ENCODE results near the gene LCMT2. TPM values are rescaled to one million over a fixed set of nuclear protein-coding genes. Genes with fewer than 3 reads are reported as not detected.

Gene LCMT2, protein sequence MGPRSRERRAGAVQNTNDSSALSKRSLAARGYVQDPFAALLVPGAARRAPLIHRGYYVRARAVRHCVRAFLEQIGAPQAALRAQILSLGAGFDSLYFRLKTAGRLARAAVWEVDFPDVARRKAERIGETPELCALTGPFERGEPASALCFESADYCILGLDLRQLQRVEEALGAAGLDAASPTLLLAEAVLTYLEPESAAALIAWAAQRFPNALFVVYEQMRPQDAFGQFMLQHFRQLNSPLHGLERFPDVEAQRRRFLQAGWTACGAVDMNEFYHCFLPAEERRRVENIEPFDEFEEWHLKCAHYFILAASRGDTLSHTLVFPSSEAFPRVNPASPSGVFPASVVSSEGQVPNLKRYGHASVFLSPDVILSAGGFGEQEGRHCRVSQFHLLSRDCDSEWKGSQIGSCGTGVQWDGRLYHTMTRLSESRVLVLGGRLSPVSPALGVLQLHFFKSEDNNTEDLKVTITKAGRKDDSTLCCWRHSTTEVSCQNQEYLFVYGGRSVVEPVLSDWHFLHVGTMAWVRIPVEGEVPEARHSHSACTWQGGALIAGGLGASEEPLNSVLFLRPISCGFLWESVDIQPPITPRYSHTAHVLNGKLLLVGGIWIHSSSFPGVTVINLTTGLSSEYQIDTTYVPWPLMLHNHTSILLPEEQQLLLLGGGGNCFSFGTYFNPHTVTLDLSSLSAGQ
- polyA plus RNA-seq (ENCODE audit: insufficient read length): 5.0 TPM

DNA sequence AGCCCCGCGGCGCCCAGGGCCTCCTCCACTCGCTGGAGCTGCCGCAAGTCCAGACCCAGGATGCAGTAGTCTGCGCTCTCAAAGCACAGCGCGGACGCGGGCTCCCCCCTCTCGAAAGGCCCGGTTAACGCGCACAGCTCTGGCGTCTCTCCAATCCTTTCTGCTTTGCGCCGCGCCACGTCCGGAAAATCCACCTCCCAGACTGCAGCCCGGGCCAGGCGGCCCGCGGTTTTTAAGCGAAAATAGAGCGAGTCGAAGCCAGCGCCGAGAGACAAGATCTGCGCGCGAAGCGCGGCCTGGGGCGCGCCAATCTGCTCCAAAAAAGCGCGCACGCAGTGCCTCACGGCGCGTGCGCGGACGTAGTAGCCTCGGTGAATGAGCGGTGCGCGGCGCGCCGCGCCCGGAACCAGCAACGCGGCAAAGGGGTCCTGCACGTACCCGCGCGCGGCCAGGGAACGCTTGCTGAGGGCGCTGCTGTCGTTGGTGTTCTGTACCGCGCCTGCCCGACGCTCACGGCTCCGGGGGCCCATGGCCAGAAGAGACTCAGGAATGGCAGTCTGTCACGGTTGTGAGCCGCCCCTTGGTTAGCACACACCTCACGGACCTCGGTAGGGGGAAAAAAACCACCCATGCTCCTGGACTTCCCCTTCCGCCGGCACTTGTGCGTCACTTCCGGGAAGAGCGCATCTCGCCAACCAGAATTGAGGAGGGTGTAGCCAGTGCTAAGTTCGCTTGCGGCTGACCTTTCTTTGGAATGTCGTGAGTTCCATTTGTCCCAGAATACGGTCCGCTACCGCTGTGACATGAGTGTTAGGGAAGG is at the start of gene LCMT2:
Gene LCMT2, minus strand, starts transcription at position 614 of the 820 bp plus-strand sequence. Its CDS starts 84 bp downstream, at position 530.
- DNase-seq (ENCODE audit: low read depth): peak; percentile 89

DNA sequence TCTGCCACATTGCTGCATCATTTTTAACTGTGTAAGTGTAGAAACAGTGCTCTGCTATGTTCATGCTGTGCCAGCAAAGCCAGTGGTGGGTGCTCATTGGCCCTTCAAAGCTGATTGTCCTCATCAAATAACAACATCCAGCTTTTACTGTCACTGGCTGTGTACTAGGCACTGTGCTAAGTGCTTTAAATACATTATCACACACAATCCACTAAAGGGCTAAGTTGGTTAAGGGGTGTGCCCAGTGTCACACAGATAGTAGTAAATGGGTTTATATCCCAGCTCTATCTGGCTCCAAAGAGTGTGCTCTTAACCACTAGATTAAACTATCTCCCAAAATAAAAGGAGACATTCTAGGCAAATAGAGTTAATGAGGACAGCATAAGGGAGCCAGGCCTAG is 48.2 kb upstream of the LCMT2 start:
- DNase-seq (ENCODE audit: low read depth): no peak

DNA sequence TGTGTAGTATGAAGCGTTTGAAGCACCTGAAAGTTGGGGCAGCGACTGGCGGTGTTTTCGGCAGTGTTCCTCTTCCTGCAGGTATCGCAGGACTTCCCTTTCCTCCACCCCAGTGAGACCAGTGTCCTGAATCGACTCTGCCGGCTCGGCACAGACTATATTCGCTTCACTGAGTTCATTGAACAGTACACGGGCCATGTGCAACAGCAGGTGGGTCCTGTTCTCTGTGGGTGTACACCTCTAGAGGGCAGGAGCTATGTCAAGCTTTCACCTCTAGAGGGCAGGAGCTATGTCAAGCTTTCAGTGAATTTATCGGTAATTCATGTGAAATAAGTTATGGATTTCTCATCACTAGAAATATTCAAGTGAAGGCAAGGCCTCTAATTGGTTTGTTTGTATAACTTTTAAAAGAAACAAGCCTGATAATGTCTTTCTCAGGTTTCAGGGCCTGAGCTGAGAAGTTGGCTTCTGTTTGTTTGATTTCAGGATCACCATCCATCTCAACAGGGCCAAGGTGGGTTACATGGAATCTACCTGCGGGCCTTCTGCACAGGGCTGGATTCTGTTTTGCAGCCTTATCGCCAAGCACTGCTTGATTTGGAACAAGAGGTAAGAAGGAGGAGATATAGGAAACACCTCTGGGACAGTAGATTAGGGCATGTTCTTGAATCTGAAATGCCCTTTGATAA is 45.8 kb upstream of the LCMT2 start:
- DNase-seq (ENCODE audit: low read depth): no peak

DNA sequence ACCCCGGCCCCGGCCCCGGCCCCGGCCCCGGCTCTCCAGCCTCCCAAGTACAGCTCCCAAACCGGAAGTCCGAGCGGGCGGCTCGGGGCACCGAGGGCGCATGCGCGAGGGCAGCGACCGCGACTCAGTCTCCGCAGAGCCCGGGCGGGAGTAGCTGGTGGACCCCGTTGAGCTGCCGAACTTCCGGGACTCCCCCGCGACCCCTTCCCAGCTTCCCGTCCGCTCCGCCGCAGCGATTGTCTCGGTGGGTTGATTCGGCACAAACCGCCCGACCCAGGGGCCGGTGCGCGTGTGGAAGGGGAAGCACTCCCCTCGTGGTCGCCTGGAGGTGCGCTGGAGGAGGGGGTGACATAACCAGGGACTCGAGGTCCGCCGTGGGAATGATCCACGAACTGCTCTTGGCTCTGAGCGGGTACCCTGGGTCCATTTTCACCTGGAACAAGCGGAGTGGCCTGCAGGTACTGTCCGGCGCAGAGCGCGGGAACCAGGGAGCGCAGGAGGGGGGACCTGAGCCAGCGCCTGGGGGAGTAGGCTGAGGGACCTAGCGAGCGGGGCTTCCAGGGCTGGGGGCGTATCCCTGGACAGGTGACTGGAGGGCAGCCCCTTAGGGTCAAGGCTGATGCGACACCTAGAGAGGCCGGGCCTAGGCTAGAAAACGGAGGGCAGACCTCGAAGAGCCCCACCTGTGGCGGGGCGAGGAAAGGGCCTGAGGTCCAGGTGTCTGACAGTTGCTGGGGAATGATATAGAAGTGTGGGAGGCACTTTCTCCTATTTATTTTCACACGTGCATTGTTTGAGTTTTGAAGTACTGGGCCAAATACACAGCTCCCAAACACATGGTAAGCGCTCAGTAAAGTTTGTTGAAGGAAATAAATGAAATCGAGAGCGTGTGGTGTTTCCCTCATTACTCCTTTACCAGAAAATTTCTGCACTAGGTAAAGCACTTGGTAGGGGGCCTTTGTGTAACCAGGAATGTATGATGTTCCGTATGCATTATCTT is 40.9 kb upstream of the LCMT2 start, which contains the start of the genes TUBGCP4 and ZSCAN29:
Gene TUBGCP4, plus strand, starts transcription at position 127 of the 1,000 bp plus-strand sequence. Its CDS starts 254 bp downstream, at position 381.
Gene ZSCAN29, minus strand, starts transcription at position 69 of the 1,000 bp plus-strand sequence. CDS start 1,130 bp downstream, outside the sequence.
- peak; percentile 17 for DNase-seq (ENCODE audit: low read depth)

DNA sequence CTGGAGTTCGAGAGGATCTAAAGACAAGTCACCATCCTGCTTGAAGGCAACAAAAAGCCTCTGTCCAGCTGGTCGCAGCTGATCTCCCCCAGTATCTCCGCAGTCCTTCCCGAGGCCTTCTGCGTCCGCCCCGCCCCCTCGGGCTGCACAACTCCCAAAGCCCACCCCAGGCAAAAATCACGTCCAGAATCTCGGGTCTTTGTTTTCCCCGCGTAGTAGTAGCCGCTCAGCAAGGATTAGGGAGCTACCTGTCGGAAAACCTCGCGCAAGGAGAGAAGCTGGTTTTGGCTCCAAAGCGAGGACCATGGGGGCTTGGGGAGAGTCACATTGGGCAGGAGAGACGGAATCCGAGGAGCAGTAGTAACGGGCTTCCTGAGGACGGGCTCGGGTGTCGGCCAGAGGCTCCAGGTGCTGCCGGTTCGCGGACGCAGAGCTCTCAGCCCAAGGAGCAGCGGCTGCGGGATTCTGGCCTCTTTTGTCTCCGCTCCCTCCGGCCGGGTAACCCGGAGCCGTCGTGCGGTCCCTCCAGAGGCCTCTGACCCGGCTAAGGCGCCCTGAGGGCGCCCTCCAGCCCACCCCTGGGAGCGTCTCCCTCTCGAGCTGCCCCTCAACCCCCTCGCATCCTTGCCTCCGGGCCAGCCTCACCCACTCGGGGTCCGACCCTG is 40.1 kb upstream of the LCMT2 start:
- DNase-seq (ENCODE audit: low read depth): no peak

DNA sequence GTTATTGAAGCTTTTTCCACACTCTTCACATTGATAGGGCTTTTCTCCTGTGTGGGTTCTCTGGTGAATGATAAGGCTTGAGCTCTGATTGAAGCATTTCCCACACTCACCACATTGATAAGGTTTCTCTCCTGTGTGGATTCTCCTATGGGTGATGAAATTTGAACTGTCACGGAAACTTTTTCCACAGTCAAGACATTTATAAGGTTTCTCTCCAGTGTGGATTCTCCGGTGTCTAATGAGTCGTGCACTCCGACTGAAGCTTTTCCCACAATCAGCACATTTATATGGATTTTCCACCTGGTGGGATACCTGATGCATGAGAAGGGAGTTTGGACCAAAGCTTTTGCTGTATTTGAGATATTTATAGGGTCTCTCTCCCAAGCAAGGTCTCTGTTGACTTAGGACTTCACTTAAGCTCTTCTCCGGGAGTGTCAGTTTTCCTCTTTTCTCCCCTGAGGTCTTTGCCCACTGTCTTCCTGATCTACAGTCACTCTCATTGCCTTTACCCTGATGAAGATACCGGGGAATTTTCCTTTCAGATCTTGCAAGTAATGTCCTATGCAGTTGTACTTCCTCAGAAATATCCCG is 31.0 kb upstream of the LCMT2 start:
- no peak for DNase-seq (ENCODE audit: low read depth)

DNA sequence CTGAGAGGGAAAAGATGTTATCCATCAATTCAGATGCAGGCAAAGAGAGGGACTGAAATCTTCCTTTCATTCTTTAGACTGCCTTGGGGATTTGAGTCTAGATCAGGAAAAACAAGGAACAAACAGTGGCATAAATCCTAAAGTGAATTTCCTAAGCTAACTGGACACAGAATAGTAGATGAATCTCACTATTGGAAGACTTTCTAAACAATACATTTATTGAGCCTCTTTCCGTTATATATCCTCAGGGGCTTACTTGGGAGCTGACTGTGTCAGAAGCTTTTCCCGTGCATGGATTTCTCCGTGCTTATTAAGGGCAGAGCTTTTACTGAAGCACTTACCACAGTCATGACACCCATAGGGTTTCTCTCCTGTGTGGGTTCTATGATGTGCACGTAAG is 30.4 kb upstream of the LCMT2 start:
- no peak for DNase-seq (ENCODE audit: low read depth)

DNA sequence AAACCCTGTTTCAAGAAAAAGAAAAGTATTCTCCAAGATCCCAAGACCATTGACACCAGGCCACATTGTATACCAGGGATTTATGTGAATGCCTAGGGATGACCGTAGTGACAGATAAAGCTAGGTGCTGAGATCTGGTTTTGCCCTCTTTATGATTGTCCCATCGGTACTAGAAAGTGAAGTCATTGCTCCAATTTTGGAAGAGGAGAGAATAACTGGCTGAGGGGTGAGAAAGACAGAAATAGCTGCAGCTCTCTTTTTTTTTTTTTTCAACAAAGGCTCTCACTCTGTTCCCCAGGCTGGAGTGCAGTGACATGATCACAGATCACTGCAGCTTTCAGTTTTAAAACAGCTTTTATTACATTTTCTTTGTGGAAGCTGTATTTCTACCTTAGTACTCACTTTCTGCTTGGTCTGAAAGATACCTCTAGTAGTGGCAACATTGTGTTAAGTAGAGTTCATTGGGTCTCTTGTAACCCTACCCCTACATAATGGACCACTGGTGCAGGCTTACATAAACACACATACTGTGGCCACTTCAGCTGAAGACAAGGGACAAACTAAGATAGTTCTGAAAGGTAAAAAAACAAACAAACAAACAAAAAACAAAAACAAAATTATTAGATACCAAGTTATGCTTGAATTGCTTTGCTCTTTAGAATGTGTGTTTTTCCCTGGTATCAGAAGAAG is 22.5 kb upstream of the LCMT2 start:
- DNase-seq (ENCODE audit: low read depth): no peak

DNA sequence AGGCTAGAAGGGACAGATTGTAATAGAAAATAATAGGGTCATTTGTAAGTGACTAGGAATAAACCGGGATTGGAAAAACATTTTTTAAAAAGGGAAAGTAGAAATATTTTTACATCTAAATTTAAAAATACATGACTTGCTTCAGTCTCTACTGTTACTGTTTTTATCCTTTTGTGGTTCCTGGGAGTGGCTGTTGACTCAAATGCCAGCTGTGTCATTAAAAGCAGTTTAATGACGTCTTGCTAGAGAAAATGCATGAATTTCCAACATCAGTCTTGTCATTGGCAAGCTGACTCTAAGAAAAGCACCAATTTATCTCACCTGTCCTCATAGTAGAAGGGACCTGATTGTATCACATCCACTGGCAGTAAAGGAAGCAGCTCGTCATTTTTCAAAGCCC is 16.7 kb upstream of the LCMT2 start:
- DNase-seq (ENCODE audit: low read depth): no peak

DNA sequence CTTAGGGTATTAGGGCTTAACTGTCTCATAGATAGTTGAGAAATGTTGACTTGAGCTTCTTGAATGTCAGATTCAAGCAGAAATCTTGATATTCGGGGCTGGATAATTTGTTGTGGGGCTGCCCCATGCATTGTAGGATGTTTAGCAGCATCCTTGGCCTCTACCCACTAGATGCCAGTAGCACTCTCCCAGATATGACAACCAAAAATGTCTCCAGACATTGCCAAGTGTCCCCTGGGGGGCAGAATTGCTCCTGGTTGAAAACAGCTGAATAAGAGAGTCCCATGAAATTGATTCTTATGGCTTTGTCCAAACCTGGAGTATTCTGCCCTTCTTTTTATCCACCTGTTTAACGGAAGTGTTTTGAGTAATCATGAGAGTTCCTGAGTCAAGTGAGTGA is 15.9 kb upstream of the LCMT2 start:
- DNase-seq (ENCODE audit: low read depth): no peak

DNA sequence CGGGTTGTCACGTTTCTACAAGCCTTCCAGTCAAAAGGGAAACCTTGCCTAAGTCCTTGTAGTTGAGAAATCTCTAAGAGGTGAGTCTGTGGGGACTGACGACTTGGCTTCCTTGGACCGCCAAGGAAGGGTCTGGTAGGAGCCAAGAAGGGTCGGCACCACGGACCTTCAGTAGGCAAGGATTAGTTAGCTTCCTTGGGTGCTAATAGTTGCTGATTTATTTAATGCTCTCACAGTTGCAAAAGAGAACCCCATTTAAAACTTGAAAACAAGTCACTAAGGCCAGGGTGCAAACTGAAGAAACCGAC is 361 bp upstream of the LCMT2 start:
- DNase-seq (ENCODE audit: low read depth): no peak

DNA sequence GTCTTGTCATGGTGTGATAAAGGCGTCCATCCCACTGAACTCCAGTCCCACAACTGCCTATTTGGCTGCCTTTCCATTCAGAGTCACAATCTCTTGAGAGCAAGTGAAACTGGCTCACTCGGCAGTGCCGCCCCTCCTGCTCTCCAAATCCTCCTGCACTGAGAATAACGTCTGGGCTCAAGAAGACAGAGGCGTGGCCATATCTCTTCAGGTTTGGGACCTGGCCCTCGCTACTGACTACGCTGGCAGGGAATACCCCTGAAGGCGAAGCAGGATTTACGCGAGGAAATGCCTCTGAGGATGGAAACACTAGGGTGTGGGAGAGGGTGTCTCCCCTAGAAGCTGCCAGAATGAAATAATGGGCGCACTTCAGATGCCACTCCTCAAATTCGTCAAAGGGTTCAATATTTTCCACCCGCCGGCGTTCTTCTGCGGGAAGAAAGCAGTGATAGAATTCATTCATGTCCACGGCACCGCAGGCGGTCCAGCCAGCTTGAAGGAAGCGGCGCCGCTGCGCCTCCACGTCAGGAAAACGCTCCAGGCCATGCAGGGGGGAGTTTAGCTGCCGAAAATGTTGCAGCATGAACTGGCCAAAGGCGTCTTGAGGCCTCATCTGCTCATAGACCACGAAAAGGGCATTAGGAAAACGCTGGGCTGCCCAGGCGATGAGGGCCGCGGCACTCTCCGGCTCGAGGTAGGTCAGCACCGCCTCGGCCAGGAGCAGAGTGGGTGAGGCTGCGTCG is 985 bp downstream of the LCMT2 start:
- no peak for DNase-seq (ENCODE audit: low read depth)

DNA sequence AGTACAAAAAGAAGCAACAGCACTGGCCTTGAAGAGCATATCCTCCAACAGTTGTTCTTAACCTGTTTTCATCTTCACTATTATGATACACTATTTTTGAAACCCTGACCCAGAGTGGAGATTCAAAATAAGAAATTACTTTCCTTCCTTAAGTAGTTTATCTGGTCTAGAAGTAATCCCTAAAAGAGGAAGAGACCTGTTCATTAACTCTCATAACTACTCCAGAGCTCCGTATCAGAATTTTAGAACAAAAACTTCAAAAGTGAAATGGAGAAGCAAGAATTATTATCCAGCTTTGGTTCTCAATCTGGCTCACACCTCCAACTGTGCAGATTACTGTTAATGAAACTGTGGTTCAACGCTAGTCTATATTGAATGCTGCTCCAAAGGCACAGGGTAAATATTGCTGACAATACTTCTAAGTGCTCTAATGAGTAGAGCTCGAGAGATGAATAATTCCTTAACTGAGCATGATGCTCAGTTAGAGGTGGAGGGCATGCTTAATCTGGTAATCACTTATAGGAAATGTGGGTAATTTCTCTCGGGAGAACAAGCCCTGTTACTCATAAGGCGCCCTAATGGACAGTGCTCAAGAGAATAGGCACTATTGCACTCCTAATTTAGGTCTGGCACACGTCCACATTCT is 5.2 kb downstream of the LCMT2 start:
- DNase-seq (ENCODE audit: low read depth): no peak

DNA sequence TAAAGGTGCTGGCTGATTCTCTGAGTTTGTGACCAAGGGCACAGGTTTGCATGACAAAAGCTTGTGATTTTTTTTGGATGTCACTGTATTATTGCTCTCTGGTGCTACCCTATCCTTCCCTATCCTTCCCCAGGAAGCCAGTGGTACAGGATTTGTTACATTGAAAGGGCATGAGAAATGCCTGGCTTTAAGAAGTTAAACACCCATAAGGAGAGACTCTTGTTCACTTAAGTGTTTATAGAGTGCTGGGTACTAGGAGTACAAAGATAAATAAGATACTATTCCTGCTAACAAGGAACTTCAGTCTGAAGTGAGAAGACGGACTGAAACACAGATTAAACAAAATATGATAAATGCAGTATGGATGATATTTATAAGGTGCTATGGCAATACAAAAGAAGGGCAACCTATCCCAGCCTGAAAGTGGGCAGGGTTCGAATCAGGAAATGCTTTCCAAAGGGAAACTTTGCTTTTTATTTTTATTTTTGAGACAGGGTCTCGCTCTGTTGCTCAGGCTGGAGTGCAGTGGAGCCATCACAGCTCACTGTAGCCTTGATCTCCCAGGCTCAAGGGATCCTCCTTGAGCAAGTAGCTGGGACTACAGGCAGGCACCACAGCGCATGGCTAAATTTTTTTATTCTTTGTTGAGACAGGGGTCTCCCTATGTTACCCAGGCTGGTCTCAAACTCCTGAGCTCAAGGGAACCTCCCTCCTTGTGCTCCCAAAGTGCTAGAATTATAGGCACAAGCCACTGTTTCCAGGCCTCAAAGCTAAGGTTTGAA is 11.2 kb downstream of the LCMT2 start:
- no peak for DNase-seq (ENCODE audit: low read depth)

DNA sequence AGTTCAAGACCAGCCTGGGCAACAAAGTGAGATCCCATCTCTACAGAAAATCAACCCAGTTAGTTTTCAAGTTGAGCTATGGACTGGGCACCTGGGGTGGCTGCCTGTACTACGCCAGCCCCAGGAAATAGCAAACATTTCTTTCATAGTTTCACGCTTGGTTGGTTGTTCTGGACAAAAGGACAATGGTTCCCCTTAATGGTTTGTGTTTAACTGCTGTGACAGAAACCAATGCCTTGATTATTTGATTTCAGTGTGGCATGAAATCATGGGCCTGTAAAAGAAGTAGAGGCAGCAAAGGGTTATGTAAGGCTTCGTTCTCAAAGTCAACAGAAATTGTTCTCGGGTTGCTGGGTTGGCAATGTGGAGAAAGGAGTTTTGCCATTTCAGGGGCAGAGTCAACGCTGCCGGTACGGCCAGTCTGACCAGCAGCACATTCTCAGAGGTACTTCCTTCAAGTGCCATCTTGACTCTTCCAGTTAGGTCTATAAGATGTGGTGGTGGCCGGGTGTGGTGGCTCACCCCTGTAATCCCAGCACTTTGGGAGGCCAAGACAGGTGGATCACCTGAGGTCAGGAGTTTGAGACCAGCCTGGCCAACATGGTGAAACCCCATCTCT is 12.7 kb downstream of the LCMT2 start:
- DNase-seq (ENCODE audit: low read depth): no peak

DNA sequence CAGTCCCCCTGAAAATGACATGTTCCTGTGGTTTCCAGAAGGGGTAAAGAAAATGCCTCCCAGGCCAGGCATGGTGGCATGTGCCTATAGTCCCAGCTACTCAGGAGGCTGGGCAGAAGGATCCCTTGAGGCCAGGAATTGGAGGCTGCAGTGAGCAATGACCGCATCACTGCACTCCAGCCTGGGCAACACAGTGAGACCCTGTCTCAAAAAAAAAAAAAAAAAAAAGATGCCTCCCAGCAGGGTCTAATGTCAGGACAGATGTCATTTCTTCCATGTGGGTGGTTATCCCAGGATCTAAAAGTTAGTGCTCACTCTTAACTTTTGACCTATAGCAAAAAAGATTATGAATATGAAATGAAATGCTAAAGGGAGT is 13.4 kb downstream of the LCMT2 start:
- DNase-seq (ENCODE audit: low read depth): no peak

Measured in forelimb muscle (tissue), 1 donor.